ENCODE measurements around the gene LRRC25. TPM values are rescaled to one million over a fixed set of nuclear protein-coding genes. Genes with fewer than 3 reads are reported as not detected.
"Not testable (repeated sequence)": the region's sequence is repeated elsewhere in the genome, so short reads cannot be mapped to it uniquely, and the experiment has no call there.

The LRRC25 gene
- total RNA-seq, 1 experiment from 2014 or later = not detected

DNA sequence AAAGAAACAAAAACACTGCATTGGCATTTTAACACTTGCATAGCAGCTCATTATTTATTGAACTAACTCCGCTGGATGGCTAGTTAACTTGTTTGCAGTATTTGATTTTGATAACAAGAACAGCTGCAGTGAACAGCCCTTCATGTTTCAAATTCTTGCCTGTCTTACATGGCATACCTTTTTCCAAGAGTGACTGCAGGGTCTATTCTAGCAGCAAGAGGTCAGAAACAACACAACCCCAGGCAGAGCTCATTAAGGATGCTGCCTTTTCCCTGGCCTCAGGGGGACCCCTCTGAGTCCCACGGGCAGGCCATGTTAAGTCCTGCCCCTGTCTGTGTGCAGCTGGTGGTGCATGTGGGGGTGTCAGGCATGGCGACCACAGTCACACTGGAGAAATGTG lies 40.4 kb downstream of the LRRC25 start:
- Histone ChIP-seq H3K27ac (ENCODE audit: insufficient read length, low read depth, low read length) (no peak overlapping the region), H4K5ac (ENCODE audit: insufficient read length, low read depth, low read length) (no peak overlapping the region), H3K23ac (ENCODE audit: insufficient read length, low read depth, low read length) (no peak overlapping the region), H4K20me1 (ENCODE audit: control insufficient read depth, insufficient read depth, insufficient read length) (no peaks in the 10 kb centered on the region), H4K8ac (replicated peaks; ENCODE audit: insufficient read length, low read depth, low read length) (no peak overlapping the region), H2BK5ac (ENCODE audit: insufficient read length, low read length) (no peak overlapping the region), H3K9me3 (ENCODE audit: control insufficient read depth, low read depth, low read length) (no peaks in the 10 kb centered on the region), H2AFZ (ENCODE audit: low read length) (no peak overlapping the region), H2BK120ac (ENCODE audit: low read depth, low read length, poor library complexity, severe bottlenecking) (no peak overlapping the region), H3K4me1 (ENCODE audit: insufficient read depth, low read length) (no peaks in the 10 kb centered on the region), H3K56ac (ENCODE audit: insufficient read length, low read depth, low read length) (no peak overlapping the region), H2BK12ac (ENCODE audit: insufficient read length, low read depth, low read length) (no peak overlapping the region), H4K91ac (ENCODE audit: insufficient read length, low read depth, low read length) (no peak overlapping the region), H3K23me2 (ENCODE audit: insufficient read length, low read depth, low read length, poor library complexity, severe bottlenecking) (no peaks in the 10 kb centered on the region), H3K4ac (ENCODE audit: low read depth, low read length) (no peak overlapping the region), H3K27me3 (ENCODE audit: insufficient read depth, low read length) (no peaks in the 10 kb centered on the region), H3K9ac (ENCODE audit: extremely low read depth, insufficient read length, low read length) (no peak overlapping the region), H3K14ac (ENCODE audit: insufficient read depth, low read length) (no peak overlapping the region), H2BK15ac (ENCODE audit: low read depth, low read length) (no peak overlapping the region), H3K4me2 (ENCODE audit: insufficient read depth, insufficient read length, low read length) (no peak overlapping the region), H3K79me1 (ENCODE audit: insufficient read depth, low read depth, low read length, poor library complexity, severe bottlenecking) (no peaks in the 10 kb centered on the region), H2BK20ac (ENCODE audit: low read depth, low read length, poor library complexity, severe bottlenecking) (no peak overlapping the region), H3K18ac (ENCODE audit: insufficient read length, low read depth, low read length) (no peak overlapping the region), H2AK5ac (ENCODE audit: insufficient read length, low read length) (no peak overlapping the region), H3T11ph (ENCODE audit: low read length) (no peak overlapping the region), H3K79me2 (ENCODE audit: insufficient read depth, low read length) (no peaks in the 10 kb centered on the region)
- no peaks in the 10 kb centered on the region for H3K27me3 Mint-ChIP-seq (ENCODE audit: low read depth)
- H3K27ac Mint-ChIP-seq = no peak overlapping the region; a peak in 1 of 7 replicates
- DNase-seq = no peak
- H3K4me3 Mint-ChIP-seq = no peak overlapping the region
- H3K4me1 Mint-ChIP-seq = no peaks in the 10 kb centered on the region
- peaks cover 19 to 72% (median 19%) of the 10 kb centered on the region in 3 experiments for H3K36me3 Mint-ChIP-seq (ENCODE audit: insufficient read depth in 1 of 3, low read depth in 3 of 3)
- TF ChIP-seq, protein P1, sequence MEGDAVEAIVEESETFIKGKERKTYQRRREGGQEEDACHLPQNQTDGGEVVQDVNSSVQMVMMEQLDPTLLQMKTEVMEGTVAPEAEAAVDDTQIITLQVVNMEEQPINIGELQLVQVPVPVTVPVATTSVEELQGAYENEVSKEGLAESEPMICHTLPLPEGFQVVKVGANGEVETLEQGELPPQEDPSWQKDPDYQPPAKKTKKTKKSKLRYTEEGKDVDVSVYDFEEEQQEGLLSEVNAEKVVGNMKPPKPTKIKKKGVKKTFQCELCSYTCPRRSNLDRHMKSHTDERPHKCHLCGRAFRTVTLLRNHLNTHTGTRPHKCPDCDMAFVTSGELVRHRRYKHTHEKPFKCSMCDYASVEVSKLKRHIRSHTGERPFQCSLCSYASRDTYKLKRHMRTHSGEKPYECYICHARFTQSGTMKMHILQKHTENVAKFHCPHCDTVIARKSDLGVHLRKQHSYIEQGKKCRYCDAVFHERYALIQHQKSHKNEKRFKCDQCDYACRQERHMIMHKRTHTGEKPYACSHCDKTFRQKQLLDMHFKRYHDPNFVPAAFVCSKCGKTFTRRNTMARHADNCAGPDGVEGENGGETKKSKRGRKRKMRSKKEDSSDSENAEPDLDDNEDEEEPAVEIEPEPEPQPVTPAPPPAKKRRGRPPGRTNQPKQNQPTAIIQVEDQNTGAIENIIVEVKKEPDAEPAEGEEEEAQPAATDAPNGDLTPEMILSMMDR (conservative IDR thresholded peaks at IDR 0.05) = no peak
- no peaks in the 10 kb centered on the region for H3K9me3 Mint-ChIP-seq
- no CpG with 5 or more reads among the region's 3 CpGs for WGBS (ENCODE audit: extremely low coverage, insufficient read length, low lambda C conversion rate)

DNA sequence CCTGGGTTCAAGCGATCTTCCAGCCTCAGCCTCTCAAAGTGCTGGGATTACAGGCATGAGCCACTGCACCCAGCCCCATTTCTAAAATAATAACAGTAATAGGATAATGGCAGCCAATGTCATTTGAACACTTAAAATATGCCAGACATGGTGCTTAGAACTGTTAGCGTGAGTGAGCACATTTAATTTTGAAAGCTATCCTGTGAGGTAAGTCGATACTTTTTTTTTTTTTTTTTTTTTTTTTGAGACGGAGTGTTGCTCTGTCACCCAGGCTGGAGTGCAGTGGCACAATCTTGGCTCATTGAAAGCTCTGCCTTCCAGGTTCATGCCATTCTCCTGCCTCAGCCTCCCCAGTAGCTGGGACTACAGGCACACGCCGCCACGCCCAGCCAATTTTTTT lies 42.7 kb downstream of the LRRC25 start:
- H2BK15ac ChIP-seq (ENCODE audit: low read depth, low read length); H2BK120ac ChIP-seq (ENCODE audit: low read depth, low read length, poor library complexity, severe bottlenecking); H4K8ac ChIP-seq (replicated peaks; ENCODE audit: insufficient read length, low read depth, low read length); H3K79me1 ChIP-seq (ENCODE audit: insufficient read depth, low read depth, low read length, poor library complexity, severe bottlenecking); H3K4me1 Mint-ChIP-seq; H3K9ac ChIP-seq (ENCODE audit: extremely low read depth, insufficient read length, low read length); H3K56ac ChIP-seq (ENCODE audit: insufficient read length, low read depth, low read length); H3K14ac ChIP-seq (ENCODE audit: insufficient read depth, low read length); H4K5ac ChIP-seq (ENCODE audit: insufficient read length, low read depth, low read length); H2AFZ ChIP-seq (ENCODE audit: low read length); H3K23ac ChIP-seq (ENCODE audit: insufficient read length, low read depth, low read length); H3K4me2 ChIP-seq (ENCODE audit: insufficient read depth, insufficient read length, low read length); H3K79me2 ChIP-seq (ENCODE audit: insufficient read depth, low read length); H3T11ph ChIP-seq (ENCODE audit: low read length); H3K4ac ChIP-seq (ENCODE audit: low read depth, low read length); H3K9me3 ChIP-seq (ENCODE audit: control insufficient read depth, low read depth, low read length); H2BK20ac ChIP-seq (ENCODE audit: low read depth, low read length, poor library complexity, severe bottlenecking); H3K27me3 Mint-ChIP-seq (ENCODE audit: low read depth); H3K9me3 Mint-ChIP-seq; DNase-seq; H2BK12ac ChIP-seq (ENCODE audit: insufficient read length, low read depth, low read length); H4K91ac ChIP-seq (ENCODE audit: insufficient read length, low read depth, low read length); H3K18ac ChIP-seq (ENCODE audit: insufficient read length, low read depth, low read length); H3K27ac Mint-ChIP-seq; H3K4me1 ChIP-seq (ENCODE audit: insufficient read depth, low read length); H3K4me3 Mint-ChIP-seq; H2BK5ac ChIP-seq (ENCODE audit: insufficient read length, low read length); H3K27me3 ChIP-seq (ENCODE audit: insufficient read depth, low read length); H3K27ac ChIP-seq (ENCODE audit: insufficient read length, low read depth, low read length); H4K20me1 ChIP-seq (ENCODE audit: control insufficient read depth, insufficient read depth, insufficient read length); H3K23me2 ChIP-seq (ENCODE audit: insufficient read length, low read depth, low read length, poor library complexity, severe bottlenecking); H2AK5ac ChIP-seq (ENCODE audit: insufficient read length, low read length): not testable (repeated sequence)
- no CpG with 5 or more reads among the region's 7 CpGs for WGBS (ENCODE audit: extremely low coverage, insufficient read length, low lambda C conversion rate)
- peaks cover 19 to 73% (median 19%) of the 10 kb centered on the region in 3 experiments for H3K36me3 Mint-ChIP-seq (ENCODE audit: insufficient read depth in 1 of 3, low read depth in 3 of 3)
